ENCODE measurements around the gene RFLNA. TPM values are rescaled to one million over a fixed set of nuclear protein-coding genes. Genes with fewer than 3 reads are reported as not detected.

The RFLNA gene, protein sequence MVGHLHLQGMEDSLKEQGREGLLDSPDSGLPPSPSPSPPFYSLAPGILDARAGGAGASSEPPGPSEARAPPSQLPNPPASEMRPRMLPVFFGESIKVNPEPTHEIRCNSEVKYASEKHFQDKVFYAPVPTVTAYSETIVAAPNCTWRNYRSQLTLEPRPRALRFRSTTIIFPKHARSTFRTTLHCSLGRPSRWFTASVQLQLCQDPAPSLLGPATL
- 9.7 and 10.6 TPM in 2 replicates for total RNA-seq (2021)
- long read RNA-seq, partial matches to known transcripts = 4 of 13 reads
- long read RNA-seq, other reads (novel, unspliced or antisense) = 9 of 13 reads

DNA sequence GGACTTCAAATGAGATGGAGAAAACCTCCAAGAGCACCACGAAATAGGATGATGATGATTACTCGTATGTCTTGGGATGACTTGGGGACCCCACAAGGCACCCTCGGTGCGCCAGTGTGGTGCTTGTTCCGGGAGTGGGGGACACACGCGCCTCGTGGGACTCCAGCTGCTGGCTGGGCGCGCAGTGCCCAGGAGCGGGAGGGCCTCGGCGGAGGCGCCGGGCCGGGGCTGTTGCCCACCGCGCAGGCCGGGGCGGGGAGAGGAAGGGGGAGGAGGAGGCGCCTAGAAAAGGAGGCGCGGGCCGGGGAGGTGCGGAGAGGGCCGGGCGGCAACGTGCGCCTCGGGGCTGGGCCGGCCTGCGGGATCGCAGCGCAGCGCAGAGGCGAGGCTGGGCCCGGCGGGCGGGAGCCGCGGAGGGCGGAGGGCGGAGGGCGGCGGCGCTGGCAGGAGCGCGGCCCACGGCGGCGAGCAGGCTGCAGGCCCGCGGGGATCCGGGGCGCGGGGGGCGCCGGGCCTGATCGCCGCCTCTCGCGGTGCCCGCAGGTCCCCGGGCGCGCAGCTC is at the start of gene RFLNA:
Gene RFLNA, plus strand, starts transcription at position 314 of the 562 bp plus-strand sequence. CDS start 337 bp downstream, outside the sequence.
- no peaks in the 10 kb centered on the region; the same call in 1 of the 2 replicates for H3K27me3 ChIP-seq (ENCODE audit: insufficient read depth, low read length)
- H2BK12ac ChIP-seq (ENCODE audit: insufficient read length, low read depth, low read length) = no peak within 1 kb of the TSS
- peak; percentile 67 for DNase-seq
- H2AK5ac ChIP-seq (ENCODE audit: insufficient read length, low read length) = no peak within 1 kb of the TSS
- peaks cover 30 to 52% of the 10 kb centered on the region in 2 experiments for H3K4me1 Mint-ChIP-seq
- H3K14ac ChIP-seq (ENCODE audit: insufficient read depth, low read length) = 0 out of 2 replicates have a peak within 1 kb of the TSS, but pooled peaks have one; percentile 45
- peaks cover 0 to 8% of the 10 kb centered on the region in 2 experiments; a peak in 3 of 5 replicates for H3K9me3 Mint-ChIP-seq
- H2BK20ac ChIP-seq (ENCODE audit: low read depth, low read length, poor library complexity, severe bottlenecking) = no peak within 1 kb of the TSS
- no peaks in the 10 kb centered on the region for H3K79me1 ChIP-seq (ENCODE audit: insufficient read depth, low read depth, low read length, poor library complexity, severe bottlenecking)
- peaks cover 3% of the 10 kb centered on the region; the same call in 1 of the 2 replicates for H3K4me1 ChIP-seq (ENCODE audit: insufficient read depth, low read length)
- H3K27ac Mint-ChIP-seq = no peak within 1 kb of the TSS
- H3K23me2 ChIP-seq (ENCODE audit: insufficient read length, low read depth, low read length, poor library complexity, severe bottlenecking) = peaks cover 8% of the 10 kb centered on the region
- no peak within 1 kb of the TSS for H3T11ph ChIP-seq (ENCODE audit: low read length)
- no peak within 1 kb of the TSS for H3K56ac ChIP-seq (ENCODE audit: insufficient read length, low read depth, low read length)
- peaks cover 43% of the 10 kb centered on the region for H3K27me3 Mint-ChIP-seq (ENCODE audit: low read depth)
- H3K4ac ChIP-seq (ENCODE audit: low read depth, low read length) = no peak within 1 kb of the TSS
- peaks cover 2 to 4% (median 2%) of the 10 kb centered on the region in 3 experiments; a peak in 3 of 7 replicates for H3K36me3 Mint-ChIP-seq (ENCODE audit: insufficient read depth in 1 of 3, low read depth in 3 of 3)
- TF ChIP-seq, protein P1, sequence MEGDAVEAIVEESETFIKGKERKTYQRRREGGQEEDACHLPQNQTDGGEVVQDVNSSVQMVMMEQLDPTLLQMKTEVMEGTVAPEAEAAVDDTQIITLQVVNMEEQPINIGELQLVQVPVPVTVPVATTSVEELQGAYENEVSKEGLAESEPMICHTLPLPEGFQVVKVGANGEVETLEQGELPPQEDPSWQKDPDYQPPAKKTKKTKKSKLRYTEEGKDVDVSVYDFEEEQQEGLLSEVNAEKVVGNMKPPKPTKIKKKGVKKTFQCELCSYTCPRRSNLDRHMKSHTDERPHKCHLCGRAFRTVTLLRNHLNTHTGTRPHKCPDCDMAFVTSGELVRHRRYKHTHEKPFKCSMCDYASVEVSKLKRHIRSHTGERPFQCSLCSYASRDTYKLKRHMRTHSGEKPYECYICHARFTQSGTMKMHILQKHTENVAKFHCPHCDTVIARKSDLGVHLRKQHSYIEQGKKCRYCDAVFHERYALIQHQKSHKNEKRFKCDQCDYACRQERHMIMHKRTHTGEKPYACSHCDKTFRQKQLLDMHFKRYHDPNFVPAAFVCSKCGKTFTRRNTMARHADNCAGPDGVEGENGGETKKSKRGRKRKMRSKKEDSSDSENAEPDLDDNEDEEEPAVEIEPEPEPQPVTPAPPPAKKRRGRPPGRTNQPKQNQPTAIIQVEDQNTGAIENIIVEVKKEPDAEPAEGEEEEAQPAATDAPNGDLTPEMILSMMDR (conservative IDR thresholded peaks at IDR 0.05) = no peak
- no peak within 1 kb of the TSS for H2BK15ac ChIP-seq (ENCODE audit: low read depth, low read length)
- H3K9ac ChIP-seq (ENCODE audit: extremely low read depth, insufficient read length, low read length) = no peak within 1 kb of the TSS
- H4K8ac ChIP-seq (replicated peaks; ENCODE audit: insufficient read length, low read depth, low read length) = no peak within 1 kb of the TSS
- no peaks in the 10 kb centered on the region for H3K9me3 ChIP-seq (ENCODE audit: control insufficient read depth, low read depth, low read length)
- H2BK120ac ChIP-seq (ENCODE audit: low read depth, low read length, poor library complexity, severe bottlenecking) = no peak within 1 kb of the TSS
- H3K4me3 Mint-ChIP-seq = peak within 1 kb of the TSS; percentile 62 to 86
- no peaks in the 10 kb centered on the region for H4K20me1 ChIP-seq (ENCODE audit: control insufficient read depth, insufficient read depth, insufficient read length)
- H3K23ac ChIP-seq (ENCODE audit: insufficient read length, low read depth, low read length) = no peak within 1 kb of the TSS
- no peak within 1 kb of the TSS for H4K91ac ChIP-seq (ENCODE audit: insufficient read length, low read depth, low read length)
- no peak within 1 kb of the TSS for H3K27ac ChIP-seq (ENCODE audit: insufficient read length, low read depth, low read length)
- H3K4me2 ChIP-seq (ENCODE audit: insufficient read depth, insufficient read length, low read length) = peak within 1 kb of the TSS; percentile 36
- WGBS (ENCODE audit: extremely low coverage, insufficient read length, low lambda C conversion rate) = no CpG with 5 or more reads among the region's 66 CpGs
- no peak within 1 kb of the TSS for H2BK5ac ChIP-seq (ENCODE audit: insufficient read length, low read length)
- no peak within 1 kb of the TSS for H3K18ac ChIP-seq (ENCODE audit: insufficient read length, low read depth, low read length)
- H3K79me2 ChIP-seq (ENCODE audit: insufficient read depth, low read length) = no peaks in the 10 kb centered on the region
- H2AFZ ChIP-seq (ENCODE audit: low read length) = no peak within 1 kb of the TSS
- no peak within 1 kb of the TSS for H4K5ac ChIP-seq (ENCODE audit: insufficient read length, low read depth, low read length)
